Breast epithelium (tissue), 3 donors: ENCODE measurements around the gene COMMD7.

ENCODE experiments used
- POLR2A ChIP-seq: fragments of 450-650 bp; IDR thresholded peaks from one replicate; pipeline ENCODE4 v1.6.1; 2016; ENCODE audit warnings: antibody characterized with exemption, mild to moderate bottlenecking, moderate library complexity
- TF ChIP-seq, protein P1 (sequence below), 3 donors: fragments of 450-650 bp; IDR thresholded peaks; one replicate each; pipeline ENCODE4 v1.5.1; 2016 to 2017; ENCODE audit warnings: antibody characterized with exemption in 3 of 3, mild to moderate bottlenecking in 3 of 3, moderate library complexity in 3 of 3

DNA sequence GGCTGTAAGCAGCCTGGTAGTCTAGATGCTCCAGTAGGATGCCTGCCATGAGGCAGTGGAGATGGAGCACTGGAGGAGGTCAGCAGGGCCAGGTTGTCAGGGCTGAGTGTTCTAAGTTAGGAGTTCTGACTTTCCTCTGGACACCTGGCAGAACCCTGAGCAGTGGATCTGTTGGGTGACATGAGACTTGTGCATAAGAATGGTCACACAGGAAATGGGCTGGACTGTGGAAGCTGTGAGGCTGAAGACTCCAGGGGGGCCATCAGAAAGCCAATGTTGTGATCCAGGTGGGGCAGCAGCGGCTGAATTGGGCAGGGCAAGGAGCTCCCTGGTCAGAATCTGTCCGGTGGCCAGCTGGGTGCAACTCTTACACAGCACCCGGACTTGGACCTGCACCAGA lies 45.7 kb downstream of the COMMD7 start:
- TF ChIP-seq POLR2A = no peak
- TF ChIP-seq, protein P1, sequence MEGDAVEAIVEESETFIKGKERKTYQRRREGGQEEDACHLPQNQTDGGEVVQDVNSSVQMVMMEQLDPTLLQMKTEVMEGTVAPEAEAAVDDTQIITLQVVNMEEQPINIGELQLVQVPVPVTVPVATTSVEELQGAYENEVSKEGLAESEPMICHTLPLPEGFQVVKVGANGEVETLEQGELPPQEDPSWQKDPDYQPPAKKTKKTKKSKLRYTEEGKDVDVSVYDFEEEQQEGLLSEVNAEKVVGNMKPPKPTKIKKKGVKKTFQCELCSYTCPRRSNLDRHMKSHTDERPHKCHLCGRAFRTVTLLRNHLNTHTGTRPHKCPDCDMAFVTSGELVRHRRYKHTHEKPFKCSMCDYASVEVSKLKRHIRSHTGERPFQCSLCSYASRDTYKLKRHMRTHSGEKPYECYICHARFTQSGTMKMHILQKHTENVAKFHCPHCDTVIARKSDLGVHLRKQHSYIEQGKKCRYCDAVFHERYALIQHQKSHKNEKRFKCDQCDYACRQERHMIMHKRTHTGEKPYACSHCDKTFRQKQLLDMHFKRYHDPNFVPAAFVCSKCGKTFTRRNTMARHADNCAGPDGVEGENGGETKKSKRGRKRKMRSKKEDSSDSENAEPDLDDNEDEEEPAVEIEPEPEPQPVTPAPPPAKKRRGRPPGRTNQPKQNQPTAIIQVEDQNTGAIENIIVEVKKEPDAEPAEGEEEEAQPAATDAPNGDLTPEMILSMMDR (IDR thresholded peaks at IDR 0.05) = no peak
